WI38 (cell line): Measurements from ENCODE around the gene FBN1.

Experiments
- H3K4me3 ChIP-seq: 2 replicates; pipeline ENCODE4 v1.5.1; 2011; ENCODE audit warnings: low read depth, mild to moderate bottlenecking, control low read depth, low read length
- CTCF ChIP-seq: IDR thresholded peaks from 2 replicates; pipeline ENCODE4 v1.5.1; 2012; ENCODE audit warnings: low read depth, mild to moderate bottlenecking, control low read depth, low read length

The FBN1 gene

GRCh38 chr15:48505067-48505466, 140.4 kb downstream of the FBN1 start:
- no peak overlapping the region for H3K4me3 ChIP-seq
- TF ChIP-seq CTCF, result no peak

GRCh38 chr15:48501208-48501607, 144.3 kb downstream of the FBN1 start:
- H3K4me3 ChIP-seq, result no peak overlapping the region
- no peak for TF ChIP-seq CTCF

- no peak overlapping the region for H3K4me3 ChIP-seq
- TF ChIP-seq CTCF, result no peak
Measured at GRCh38 chr15:48500595-48500994, 144.9 kb downstream of the FBN1 start.

- no peak for TF ChIP-seq CTCF
- no peak overlapping the region for H3K4me3 ChIP-seq
Measured at GRCh38 chr15:48499978-48500377, 145.5 kb downstream of the FBN1 start.

GRCh38 chr15:48498828-48499227, 146.7 kb downstream of the FBN1 start:
- no peak for TF ChIP-seq CTCF
- H3K4me3 ChIP-seq, result no peak overlapping the region

GRCh38 chr15:48494631-48495030, 150.9 kb downstream of the FBN1 start:
- no peak for TF ChIP-seq CTCF
- H3K4me3 ChIP-seq, result no peak overlapping the region

- peak overlapping the region; percentile 22; the same call in 1 of the 2 replicates for H3K4me3 ChIP-seq
- TF ChIP-seq CTCF, result no peak
Measured at GRCh38 chr15:48493763-48494225, 151.7 kb downstream of the FBN1 start.
